ENCODE measurements around the gene REC114.
"Not testable (repeated sequence)": the region's sequence is repeated elsewhere in the genome, so short reads cannot be mapped to it uniquely, and the experiment has no call there.

The REC114 gene, protein sequence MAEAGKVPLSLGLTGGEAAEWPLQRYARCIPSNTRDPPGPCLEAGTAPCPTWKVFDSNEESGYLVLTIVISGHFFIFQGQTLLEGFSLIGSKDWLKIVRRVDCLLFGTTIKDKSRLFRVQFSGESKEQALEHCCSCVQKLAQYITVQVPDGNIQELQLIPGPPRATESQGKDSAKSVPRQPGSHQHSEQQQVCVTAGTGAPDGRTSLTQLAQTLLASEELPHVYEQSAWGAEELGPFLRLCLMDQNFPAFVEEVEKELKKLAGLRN

DNA sequence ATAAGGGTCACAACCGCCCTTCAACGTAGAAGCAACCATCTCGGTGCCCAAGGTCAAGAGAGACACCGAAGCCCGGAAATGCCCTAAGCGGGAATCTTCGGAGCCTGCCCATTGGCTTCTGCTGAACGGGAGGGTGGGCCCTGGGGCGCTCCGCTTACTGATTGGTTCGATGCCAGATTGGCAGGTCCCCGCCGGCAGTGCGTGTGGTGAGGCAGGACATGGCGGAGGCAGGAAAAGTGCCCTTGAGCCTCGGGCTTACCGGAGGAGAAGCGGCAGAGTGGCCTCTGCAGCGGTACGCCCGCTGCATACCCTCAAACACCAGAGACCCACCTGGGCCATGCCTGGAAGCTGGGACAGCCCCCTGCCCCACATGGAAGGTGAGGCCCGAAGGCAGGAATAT, at the start of gene REC114:
REC114 (plus strand) TSS at position 197 of the 400 bp plus-strand sequence; CDS start at position 219, 22 bp downstream.
- no peak for DNase-seq (ENCODE audit: low spot score)

DNA sequence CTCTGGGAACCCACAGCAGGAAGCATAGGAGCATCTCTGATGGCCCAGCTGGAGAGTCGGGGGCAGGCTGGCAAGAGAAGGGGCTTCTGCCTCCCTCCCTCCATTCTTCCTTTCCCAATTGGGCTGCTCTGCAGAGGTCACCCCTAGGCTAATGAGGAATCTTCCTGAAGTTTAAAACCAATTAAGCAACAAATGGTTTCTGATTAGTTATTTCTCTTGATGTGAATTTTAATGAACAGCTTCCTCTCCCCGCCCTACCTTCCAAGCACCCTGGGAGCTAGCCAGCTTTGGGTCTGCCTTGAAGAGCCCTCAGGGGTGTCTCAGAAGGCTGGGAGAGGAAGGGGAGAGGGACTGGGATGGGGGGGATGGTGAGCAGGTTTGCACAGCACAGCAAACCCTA, 49.6 kb upstream of the REC114 start:
- DNase-seq (ENCODE audit: low spot score) = no peak

DNA sequence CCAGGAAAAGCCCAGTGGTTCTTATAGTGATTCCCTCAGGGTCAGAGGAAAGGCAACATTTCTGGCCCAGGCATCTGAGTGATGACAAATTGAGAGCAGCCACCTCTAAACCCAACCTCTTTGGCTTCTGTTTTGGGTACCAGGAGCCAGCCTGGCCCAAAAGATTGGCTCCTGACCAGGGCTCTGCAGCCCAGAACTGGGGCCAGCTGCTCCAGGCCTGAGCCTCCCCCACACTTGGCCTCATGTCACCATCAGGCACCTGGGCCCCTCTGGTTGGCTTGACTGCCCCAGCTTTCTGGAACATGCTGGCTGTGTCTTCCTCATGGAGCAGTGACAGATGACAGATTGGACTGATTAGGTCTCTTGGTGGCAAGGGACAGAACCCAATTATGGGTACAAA, 48.2 kb upstream of the REC114 start:
- DNase-seq (ENCODE audit: low spot score) = no peak

DNA sequence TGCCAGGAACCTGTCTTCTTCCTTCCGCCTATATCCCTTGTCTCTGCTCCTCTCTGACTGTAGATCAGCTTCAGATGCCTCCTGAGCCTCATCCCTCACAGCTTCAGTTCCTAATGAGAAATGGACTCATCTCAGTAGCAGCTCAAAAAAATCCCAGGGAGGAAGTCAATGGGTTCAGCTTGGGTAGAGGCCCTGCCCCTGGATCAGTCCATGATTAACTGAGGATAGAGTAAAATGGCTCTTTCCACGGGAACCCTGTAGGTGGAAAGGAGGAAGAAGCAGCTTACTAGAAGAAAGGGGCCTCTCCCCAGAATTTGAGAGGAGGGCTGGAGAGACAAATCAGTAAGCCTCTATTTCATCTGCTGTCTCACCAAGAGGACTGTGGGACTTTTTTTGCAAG, 47.3 kb upstream of the REC114 start:
- DNase-seq (ENCODE audit: low spot score) = no peak

DNA sequence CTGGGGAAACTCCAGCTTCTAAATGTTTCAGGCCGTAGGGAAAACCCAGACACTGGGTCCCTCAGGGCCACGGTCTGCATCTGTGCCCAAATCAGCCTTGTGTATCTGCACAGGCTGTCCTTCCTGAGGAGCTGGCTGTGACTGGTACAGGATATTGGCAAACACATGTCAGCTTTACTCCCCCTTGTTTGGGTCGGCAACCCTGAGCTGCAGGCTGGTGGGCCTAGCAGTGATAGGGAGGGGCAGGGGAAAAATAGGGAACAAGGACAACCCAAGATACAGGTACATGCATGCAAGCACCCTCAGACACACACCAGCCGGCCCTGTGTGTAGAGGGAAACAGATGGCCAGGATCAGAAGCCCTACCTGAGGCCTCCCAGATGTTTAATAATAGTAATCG, 45.5 kb upstream of the REC114 start:
- DNase-seq (ENCODE audit: low spot score) = no peak

DNA sequence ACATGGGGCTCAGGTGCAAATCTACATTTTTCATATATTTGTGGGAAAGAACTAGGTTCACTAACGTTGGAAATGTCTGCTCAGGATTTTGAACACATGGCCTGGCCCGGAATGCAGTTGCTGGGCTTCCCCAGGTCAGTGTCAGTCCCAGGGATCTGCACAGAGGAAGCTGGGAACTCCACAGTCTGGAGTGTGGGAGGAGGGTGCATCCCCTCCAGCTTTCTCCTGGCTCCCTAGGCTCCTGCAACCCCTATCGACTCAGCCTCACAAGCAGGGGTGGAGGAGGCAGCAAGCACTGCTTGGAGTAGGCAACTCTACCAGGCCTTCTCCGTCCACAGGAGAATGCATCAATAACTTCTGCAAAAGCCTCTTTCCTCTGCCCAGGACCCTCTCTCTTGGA, 44.1 kb upstream of the REC114 start:
- DNase-seq (ENCODE audit: low spot score) = no peak

DNA sequence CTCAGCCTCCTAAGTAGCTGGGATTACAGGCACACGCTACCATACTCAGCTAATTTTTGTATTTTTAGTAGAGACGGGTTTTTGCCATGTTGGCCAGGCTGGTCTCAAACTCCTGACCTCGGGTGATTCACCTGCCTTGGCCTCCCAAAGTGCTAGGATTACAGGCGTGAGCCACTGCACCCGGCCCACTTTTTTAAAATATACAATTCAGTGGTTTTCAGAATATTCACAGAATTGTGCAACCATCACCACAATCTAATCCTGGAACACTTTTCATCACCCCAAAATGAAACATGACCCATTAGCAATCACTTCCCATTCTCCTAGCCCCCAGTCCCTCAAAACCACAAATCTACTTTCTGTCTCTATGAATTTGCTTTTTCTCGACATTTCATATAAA, 42.7 kb upstream of the REC114 start:
- DNase-seq (ENCODE audit: low spot score) = not testable (repeated sequence)

DNA sequence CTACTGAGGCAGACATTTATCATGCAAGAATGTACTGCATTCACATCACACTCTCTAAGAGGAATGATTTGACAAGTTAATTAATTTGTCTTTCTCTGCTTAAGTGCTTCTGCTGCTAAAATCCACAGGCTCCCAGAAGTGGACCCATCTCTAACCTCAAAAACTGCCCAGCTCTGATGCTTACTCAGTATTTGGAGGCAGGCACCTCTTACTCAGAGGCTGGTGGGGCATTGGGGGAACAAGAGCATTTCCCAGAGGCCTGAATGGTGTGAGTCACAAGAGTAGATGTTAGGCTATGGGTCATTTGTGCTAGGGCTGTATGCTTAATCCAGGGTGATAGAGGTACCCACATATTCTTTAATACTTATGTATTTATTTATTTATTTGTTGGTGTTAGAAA, 39.8 kb upstream of the REC114 start:
- no peak for DNase-seq (ENCODE audit: low spot score)

DNA sequence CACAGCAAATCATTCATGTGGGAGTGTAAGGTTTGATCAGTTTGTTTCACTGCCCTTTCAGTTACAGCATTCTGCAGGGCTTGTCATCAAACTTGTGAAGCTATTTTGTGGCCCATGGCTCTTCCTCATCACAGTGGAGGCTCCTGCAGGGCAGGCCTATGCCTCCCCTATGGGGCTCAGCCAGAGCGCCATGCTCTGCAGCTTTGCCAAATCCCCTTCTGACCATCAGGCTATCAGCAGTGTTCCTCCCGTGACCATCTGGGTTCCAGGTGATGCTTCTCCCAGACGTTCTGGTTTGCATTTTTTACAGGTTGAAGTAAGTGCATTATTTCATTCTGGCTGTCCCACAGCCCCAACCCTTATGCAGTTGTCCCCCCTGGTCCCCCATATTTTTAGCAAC, 28.1 kb upstream of the REC114 start:
- no peak for DNase-seq (ENCODE audit: low spot score)

DNA sequence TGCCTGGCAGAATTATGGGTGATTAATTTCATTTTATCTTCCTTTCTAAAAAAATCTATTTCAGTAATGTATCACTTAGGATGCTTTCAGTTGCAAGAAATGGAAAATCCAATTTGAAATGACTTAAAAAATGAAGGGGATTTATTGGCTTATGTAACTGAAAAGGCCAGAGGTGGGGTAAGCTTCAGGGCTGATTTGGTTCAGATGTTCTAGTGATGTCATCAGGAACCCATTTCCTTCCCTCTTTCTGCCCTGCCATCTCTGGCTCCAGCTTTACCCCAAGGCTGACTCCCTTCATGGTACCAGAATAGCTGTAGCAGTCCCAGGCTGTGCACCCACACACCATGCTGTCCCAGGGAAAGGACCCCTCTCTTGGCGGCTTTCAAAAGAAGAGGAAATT, 18.5 kb upstream of the REC114 start:
- DNase-seq (ENCODE audit: low spot score) = no peak

DNA sequence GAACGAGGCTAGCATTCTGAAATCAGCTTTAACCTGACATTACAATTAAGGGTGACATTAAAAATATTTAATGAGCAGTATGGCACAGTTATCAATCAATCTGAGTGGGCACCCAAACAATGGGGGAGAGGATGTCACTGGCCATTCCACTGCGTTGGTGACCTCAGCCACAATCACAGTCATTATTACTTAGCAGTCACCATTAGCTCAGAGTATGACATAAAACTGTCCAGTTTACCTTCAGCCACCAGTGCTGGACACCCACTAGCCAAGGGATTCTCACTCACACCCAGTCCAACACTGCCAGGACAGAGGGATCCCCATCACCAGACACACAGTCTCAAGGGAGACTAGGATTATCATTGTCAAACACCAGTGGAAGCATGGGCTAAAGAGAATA, 17.5 kb upstream of the REC114 start:
- no peak for DNase-seq (ENCODE audit: low spot score)

DNA sequence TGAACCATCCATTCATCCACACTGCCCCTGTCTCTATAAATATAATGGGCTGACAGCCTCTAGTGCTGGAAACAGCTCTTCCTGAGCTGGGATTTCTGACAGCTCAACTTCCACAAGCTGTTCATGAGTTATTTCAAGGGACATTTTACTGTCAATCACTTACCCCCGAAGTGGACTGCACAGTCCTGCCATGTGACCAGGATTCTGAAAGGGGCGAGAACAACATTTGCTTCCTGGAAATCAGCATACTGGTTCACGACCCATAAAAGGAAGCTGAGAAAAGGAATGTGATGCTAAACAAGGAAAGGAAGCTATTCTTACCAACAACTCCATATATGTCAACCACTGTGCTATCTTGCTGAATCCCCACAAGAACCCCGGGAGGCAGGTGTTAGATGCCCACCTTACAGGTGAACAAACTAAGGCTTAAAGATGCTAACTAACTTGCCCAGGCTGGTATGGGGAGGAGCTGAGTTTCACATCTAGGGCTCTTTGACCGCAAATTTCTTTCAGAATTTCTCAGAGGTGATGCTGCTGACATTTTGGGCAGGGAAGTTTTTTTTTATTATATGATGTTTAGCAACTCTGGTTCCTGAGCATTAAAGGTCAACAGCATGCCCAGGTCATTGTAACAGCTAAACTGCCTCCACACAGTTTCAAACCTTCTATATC, 16.5 kb upstream of the REC114 start:
- no peak for DNase-seq (ENCODE audit: low spot score)

DNA sequence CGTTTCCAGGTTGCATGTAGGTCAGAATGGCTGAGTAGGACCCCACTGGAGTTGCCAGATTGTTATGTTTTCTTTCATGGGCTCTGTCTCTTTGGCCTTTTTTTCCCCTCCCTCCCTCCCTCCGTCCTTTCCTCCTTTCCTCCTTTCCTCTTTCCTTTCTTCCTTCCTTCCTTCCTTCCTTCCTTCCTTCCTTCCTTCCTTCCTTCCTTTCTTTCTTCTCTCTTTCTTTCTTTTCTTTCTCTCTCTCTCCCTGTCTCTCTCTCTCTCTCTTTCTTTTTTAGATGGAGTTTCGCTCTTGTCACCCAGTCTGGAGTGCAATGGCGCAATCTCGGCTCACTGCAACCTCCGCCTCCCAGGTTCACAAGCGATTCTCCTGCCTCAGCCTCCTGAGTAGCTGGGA, 11.6 kb upstream of the REC114 start:
- DNase-seq (ENCODE audit: low spot score) = not testable (repeated sequence)

DNA sequence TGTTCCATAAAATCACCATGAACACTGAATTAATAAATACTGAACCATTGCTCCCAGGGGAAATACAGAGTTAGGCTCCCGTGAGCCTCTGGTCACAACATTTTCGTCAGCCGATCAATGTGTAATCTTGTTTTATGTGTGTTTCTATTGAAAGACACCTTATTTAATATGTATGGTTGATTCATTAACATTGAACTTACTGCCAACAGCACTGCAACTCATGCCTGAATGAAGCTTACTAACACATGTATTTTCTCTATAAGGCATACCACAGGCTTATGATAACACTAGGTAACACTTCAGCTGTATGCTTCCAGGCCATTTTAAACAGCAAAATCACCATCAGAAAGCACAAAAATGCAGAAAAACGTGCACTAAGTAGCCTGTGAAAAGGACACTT, 9.1 kb upstream of the REC114 start:
- no peak for DNase-seq (ENCODE audit: low spot score)

DNA sequence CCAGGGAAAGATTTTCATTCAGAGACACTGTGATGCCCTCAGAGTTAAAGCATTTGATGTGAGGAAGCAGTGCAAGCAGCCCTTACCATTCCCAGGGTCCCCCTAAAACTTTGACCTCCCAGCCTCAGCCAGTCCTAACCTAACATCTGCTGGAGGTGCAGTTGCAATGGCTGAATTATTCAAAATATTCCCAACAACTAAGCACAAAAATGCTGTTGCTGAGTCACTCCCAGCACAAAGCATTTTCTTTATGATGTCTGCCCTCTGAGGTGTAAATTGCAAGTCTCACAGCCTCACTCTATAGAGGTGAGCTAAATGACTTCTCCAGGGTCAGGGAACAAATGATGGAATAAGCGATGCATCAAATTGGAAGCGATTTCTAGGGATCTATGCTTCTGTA, 6.4 kb upstream of the REC114 start:
- DNase-seq (ENCODE audit: low spot score) = no peak

DNA sequence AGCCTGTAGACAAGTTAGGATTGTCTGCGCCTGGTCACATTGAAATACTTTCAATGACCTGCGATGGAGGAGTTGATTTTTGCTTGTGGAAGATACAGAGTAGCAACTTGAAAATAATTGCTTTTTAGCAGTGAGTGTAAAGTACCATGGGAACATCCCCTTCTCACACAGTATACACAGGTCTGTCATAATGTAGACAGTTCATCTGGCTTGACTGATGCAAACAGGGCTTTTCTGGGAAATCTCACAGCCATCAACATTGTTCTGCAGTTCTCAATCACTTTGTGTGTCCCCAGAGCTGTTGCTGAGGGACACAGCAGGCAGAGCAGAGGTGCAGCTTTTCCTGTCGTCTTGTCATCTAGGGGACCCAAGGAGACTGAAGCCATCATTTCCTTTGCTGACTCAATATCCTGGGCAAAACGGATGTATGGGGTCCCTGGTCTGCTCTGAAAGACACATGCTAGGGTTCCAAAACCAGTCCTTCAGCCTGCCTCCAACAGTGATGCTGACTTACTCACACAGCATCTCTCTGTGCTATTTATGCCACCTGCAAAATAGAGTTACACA, 5.3 kb upstream of the REC114 start:
- no peak for DNase-seq (ENCODE audit: low spot score)

DNA sequence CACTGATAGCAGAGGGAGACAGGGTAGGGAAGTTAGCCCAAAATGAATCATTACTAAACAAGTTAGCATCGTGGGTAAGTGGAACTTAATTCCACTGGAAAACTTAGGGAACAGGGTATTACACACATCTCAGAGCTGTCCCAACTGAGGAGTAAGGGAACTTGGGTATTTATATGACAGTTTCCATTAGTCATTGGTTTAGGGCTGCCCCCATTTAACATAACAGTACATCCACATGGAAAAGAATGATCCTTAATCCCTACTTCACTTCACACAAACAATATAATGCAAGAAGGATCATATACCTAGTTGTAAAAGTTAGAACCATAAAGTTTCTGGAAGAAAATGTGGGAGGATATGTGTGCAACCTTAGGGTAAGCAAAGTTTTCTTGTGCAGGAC, 4.3 kb upstream of the REC114 start:
- DNase-seq (ENCODE audit: low spot score) = no peak

DNA sequence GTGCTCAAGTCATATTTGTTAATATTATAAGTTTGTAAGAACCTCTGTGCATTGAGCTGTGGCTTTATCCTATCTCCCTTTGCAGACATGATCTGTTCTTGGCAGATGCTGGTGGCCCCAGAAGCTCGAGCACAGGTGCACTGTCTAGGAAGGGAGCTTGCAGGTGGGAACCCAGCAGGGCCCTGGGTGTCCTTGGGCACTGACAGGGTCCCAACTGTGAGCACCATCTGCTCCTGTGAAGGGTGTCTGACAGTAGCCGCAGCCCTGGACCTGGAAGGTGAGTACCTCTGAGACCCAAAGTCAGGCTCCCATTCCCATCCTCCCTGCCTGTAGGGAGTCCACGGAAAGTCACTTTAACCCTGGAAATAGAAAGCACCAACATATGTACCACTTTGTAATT, 2.4 kb upstream of the REC114 start:
- DNase-seq (ENCODE audit: low spot score) = no peak

DNA sequence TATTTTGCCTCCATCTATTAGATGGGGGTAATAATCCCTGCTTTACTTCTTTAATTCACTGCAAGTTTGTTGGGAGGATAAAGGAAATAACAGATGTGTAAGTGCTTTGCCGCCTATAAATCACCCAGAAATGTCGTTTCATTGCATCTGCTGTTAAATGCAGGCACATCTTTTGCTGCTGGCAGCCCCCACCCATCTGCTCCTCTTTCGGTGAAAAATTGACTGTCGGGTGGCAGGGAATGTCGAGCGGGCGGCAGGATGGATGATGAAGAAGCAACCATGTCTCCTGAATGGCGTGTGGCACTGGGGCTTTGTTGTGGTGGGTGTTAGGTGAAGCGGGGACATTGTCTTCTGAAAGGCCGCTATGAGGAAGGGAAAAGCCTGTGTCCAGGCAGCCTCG, 543 bp upstream of the REC114 start:
- DNase-seq (ENCODE audit: low spot score) = no peak

DNA sequence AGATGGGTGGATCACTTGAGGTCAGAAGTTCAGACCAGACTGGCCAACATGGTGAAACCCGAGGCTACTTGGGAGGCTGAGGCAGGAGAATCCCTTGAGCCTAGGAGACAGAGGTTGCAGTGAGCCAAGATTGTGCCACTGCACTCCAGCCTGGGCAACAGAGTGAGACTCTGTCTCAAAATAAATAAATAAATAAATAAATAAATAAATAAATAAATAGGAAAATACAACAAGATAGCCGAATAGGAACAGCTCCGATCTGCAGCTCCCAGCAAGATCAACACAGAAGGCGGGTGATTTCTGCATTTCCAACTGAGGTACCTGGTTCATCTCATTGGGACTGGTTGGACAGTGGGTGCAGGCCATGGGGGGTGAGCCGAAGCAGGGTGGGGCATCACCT, 4.5 kb downstream of the REC114 start:
- DNase-seq (ENCODE audit: low spot score) = not testable (repeated sequence)

DNA sequence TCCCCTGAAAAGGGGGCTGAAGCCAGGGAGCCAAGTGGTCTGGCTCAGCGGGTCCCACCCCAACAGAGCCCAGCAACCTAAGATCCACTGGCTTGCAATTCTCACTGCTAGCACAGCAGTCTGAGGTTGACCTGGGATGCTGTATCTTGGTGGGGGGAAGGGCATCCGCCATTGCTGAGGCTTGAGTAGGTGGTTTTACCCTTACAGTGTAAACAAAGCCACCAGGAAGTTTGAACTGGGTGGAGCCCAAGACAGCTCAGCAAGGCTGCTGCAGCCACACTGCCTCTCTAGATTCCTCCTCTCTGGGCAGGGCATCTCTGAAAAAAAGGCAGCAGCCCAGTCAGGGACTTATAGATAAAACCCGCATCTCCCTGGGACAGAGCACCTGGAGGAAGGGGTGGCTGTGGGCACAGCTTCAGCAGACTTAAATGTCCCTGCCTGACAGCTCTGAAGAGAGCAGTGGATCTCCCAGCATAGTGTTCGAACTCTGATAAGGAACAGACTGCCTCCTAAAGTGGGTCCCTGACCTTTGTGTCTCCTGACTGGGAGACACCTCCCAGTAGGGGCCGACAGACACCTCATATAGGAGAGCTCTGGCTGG, 5.3 kb downstream of the REC114 start:
- peak; percentile 15 for DNase-seq (ENCODE audit: low spot score)

DNA sequence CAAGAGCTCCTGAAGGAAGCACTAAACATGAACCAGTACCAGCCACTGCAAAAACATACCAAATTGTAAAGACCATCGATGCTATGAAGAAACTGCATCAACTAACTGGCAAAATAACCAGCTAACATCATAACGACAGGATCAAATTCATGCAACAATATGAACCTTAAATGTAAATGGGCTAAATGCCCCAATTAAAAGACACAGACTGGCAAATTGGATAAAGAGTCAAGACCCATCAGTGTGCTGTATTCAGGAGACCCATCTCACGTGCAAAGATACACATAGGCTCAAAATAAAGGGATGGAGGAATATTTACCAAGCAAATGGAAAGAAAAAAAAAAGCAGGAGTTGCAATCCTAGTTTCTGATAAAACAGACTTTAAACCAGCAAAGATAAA, 7.0 kb downstream of the REC114 start:
- not testable (repeated sequence) for DNase-seq (ENCODE audit: low spot score)

DNA sequence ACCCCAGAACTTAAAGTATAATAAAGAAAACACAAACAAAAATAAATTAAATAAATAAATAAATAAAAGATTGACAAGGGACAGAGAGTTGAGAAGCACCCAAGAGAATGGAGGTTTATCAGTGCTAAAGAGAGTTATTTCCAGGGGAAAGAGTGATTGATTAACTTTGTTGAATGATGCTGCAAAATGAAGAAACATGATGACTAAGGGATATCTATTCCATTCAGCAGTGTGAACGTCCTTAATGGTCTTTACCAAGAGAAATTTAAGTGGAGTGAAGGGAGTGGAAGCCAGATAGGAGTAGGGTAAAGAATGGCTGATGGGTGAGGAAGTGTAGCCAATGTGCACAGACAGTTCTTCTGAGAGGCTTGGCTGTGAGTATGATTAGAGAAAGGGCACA, 11.1 kb downstream of the REC114 start:
- DNase-seq (ENCODE audit: low spot score) = no peak
